ENCODE measurements around the gene CERT1.

DNA sequence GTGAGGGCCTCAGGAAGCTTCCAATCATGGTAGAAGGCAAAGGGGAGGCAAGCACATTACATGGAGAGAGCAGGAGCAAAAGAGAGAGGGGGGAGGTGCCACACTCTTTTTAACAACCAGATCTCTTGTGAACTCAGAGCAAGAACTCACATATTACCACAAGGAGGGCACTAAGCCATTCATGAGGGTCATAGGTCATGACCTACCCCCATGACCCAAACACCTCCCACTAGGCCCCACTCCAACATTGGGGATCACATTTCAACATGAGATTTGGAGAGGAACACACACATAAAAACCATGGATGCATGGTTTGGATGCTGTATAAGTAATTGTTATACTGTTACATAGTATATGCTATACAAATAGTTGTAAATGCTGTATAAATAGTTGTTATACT lies 17.8 kb upstream of the CERT1 start:
- TF ChIP-seq POLR2A (IDR thresholded peaks at IDR 0.05) = no peak
- TF ChIP-seq, protein P1, sequence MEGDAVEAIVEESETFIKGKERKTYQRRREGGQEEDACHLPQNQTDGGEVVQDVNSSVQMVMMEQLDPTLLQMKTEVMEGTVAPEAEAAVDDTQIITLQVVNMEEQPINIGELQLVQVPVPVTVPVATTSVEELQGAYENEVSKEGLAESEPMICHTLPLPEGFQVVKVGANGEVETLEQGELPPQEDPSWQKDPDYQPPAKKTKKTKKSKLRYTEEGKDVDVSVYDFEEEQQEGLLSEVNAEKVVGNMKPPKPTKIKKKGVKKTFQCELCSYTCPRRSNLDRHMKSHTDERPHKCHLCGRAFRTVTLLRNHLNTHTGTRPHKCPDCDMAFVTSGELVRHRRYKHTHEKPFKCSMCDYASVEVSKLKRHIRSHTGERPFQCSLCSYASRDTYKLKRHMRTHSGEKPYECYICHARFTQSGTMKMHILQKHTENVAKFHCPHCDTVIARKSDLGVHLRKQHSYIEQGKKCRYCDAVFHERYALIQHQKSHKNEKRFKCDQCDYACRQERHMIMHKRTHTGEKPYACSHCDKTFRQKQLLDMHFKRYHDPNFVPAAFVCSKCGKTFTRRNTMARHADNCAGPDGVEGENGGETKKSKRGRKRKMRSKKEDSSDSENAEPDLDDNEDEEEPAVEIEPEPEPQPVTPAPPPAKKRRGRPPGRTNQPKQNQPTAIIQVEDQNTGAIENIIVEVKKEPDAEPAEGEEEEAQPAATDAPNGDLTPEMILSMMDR (IDR thresholded peaks at IDR 0.05) = no peak
